Testis (tissue), 2 donors: ENCODE data around the gene EDEM2.

Experiments
- CTCF ChIP-seq, 3 experiments: fragments of 450-650 bp in 2 of 3; fragments of 200-600 bp in 1 of 3; sonication (generic) in 1 of 3; IDR thresholded peaks; one replicate each; pipeline ENCODE4 v1.5.1; 2016 to 2019; ENCODE audit warnings: antibody characterized with exemption in 3 of 3, mild to moderate bottlenecking in 2 of 3, moderate library complexity in 1 of 3
- POLR2A ChIP-seq: fragments of 450-650 bp; IDR thresholded peaks from one replicate; pipeline ENCODE4 v1.6.1; 2017; ENCODE audit warnings: antibody characterized with exemption, mild to moderate bottlenecking, moderate library complexity

DNA sequence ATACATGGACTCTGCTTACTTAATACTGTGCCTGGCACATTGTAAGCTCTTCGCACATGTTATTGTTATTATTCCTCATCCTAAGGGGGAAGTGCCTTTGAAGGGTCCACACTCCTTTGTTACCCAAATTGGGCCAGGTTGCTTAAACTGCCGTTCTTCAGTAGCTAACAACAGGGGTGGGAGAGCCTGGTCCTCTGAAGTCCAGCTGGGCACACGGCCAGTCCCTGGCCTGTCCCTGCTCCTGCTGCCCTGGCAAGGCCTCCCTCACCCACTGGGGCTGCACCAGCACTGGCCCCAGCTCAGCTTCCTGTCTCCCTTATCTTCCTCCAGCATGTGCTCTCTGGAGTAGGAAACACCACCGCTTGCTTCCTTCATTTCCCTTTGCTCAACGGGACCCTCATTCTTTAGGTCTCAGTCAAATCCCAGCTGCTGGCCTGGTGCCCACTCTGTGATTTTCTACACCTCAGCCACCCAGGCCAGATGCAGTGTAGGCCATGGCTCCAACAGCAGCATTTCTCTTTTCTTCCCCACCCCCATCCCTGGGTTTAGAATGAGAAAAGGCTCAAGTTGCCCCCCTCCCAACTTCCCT lies 19.2 kb upstream of the EDEM2 start:
- TF ChIP-seq CTCF (IDR thresholded peaks at IDR 0.05) (no peak), POLR2A (no peak)
